B cell (primary cell): ENCODE results near the gene PIH1D1.

ENCODE experiments used
- CTCF ChIP-seq: fragments of 200-600 bp; IDR thresholded peaks from one replicate; pipeline ENCODE4 v1.8.0; 2022; ENCODE audit warnings: antibody characterized with exemption, mild to moderate bottlenecking
- EZH2 ChIP-seq: IDR thresholded peaks from 2 replicates; pipeline ENCODE4 v1.6.1; 2012; ENCODE audit warnings: borderline replicate concordance, low read depth, mild to moderate bottlenecking, moderate library complexity, low read length; ENCODE audit not compliant: insufficient read depth, poor library complexity, severe bottlenecking

GRCh38 chr19:49440439-49441209 is 11.0 kb downstream of the PIH1D1 start:
- no peak for TF ChIP-seq CTCF
- TF ChIP-seq EZH2: no peak
